Endothelial cell (in vitro differentiated cells): ENCODE results near the gene RHAG. TPM values are rescaled to one million over a fixed set of nuclear protein-coding genes. Genes with fewer than 3 reads are reported as not detected.
"Not testable (repeated sequence)": the region's sequence is repeated elsewhere in the genome, so short reads cannot be mapped to it uniquely, and the experiment has no call there.

Experiments
- DNase-seq: peaks from one replicate; pipeline ENCODE4 v3.0.0; 2021; ENCODE audit warnings: low spot score
- H3K27ac Mint-ChIP-seq: one replicate; pipeline ENCODE4 v1.8.0; 2021; ENCODE audit warnings: mixed read lengths, inconsistent platforms; ENCODE audit not compliant: unreplicated experiment
- H3K27me3 Mint-ChIP-seq: one replicate; pipeline ENCODE4 v1.8.0; 2021; ENCODE audit warnings: mild to moderate bottlenecking, moderate library complexity, mixed read lengths, inconsistent platforms; ENCODE audit not compliant: unreplicated experiment
- H3K36me3 Mint-ChIP-seq: one replicate; pipeline ENCODE4 v1.8.0; 2021; ENCODE audit warnings: mild to moderate bottlenecking, low read depth, mixed read lengths, inconsistent platforms; ENCODE audit not compliant: unreplicated experiment
- H3K4me1 Mint-ChIP-seq: one replicate; pipeline ENCODE4 v1.8.0; 2021; ENCODE audit warnings: mild to moderate bottlenecking, mixed read lengths, inconsistent platforms; ENCODE audit not compliant: unreplicated experiment
- H3K4me3 Mint-ChIP-seq: one replicate; pipeline ENCODE4 v1.8.0; 2021; ENCODE audit warnings: mild to moderate bottlenecking, mixed read lengths, inconsistent platforms; ENCODE audit not compliant: unreplicated experiment
- H3K9me3 Mint-ChIP-seq: one replicate; pipeline ENCODE4 v1.8.0; 2021; ENCODE audit warnings: mixed read lengths, inconsistent platforms; ENCODE audit not compliant: unreplicated experiment
- total RNA-seq: library from RNA; stranded (reverse); fragmentation: NEBNext Ultra II Directional; extraction: Animal tissue kit (Norgen Biotek cat#: 25700); gene quantifications from one replicate; pipeline ENCODE4 v1.2.1, GENCODE V29; 2021; ENCODE audit not compliant: unreplicated experiment
- TF ChIP-seq, protein P1 (sequence below): fragments of 200-600 bp; sonication (generic); IDR thresholded peaks from one replicate; pipeline ENCODE4 v1.5.0; 2021; ENCODE audit warnings: antibody characterized with exemption; ENCODE audit not compliant: unreplicated experiment

The RHAG gene
- total RNA-seq, 1 donor from 2014 or later, result 0.46 TPM

DNA sequence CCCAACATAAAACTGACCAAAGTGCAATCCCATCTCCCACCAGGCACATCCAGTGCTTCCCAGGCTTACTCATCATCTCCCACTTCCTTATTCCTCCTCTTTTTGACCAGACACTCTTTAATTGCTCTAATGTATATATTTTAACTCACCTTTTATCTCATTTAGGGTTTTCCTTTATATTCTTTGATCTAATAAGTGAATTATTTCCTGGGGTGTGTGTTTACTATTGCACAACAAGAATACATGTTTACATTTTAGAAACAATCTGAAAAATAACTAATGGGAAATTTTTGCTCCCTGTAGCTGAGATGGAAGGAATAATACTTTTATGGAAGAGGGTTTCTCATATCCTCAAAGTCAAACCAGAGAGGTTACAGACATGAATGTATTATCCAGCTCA, 18.4 kb downstream of the RHAG start:
- TF ChIP-seq, protein P1, sequence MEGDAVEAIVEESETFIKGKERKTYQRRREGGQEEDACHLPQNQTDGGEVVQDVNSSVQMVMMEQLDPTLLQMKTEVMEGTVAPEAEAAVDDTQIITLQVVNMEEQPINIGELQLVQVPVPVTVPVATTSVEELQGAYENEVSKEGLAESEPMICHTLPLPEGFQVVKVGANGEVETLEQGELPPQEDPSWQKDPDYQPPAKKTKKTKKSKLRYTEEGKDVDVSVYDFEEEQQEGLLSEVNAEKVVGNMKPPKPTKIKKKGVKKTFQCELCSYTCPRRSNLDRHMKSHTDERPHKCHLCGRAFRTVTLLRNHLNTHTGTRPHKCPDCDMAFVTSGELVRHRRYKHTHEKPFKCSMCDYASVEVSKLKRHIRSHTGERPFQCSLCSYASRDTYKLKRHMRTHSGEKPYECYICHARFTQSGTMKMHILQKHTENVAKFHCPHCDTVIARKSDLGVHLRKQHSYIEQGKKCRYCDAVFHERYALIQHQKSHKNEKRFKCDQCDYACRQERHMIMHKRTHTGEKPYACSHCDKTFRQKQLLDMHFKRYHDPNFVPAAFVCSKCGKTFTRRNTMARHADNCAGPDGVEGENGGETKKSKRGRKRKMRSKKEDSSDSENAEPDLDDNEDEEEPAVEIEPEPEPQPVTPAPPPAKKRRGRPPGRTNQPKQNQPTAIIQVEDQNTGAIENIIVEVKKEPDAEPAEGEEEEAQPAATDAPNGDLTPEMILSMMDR, result no peak
- Mint-ChIP-seq H3K4me3 (no peak overlapping the region), H3K4me1 (no peaks in the 10 kb centered on the region), H3K36me3 (no peaks in the 10 kb centered on the region), H3K9me3 (no peaks in the 10 kb centered on the region), H3K27me3 (no peaks in the 10 kb centered on the region), H3K27ac (no peak overlapping the region)
- no peak for DNase-seq

DNA sequence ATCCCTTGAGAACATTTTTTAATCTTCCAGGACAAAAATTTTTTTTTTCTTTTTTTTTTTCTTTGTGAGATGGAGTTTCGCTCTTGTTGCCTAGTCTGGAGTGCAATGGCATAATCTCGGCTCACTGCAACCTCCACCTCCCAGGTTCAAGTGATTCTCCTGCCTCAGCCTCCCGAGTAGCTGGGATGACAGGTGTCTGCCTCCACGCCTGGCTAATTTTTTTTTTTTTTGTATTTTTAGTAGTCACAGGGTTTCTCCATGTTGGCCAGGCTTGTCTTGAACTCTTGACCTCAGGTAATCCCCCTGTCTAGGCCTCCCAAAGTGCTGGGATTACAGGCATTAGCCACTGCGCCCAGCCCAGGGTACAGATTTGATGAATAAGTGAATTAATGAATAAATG, 22.5 kb downstream of the RHAG start:
- not testable (repeated sequence) for H3K4me3 Mint-ChIP-seq, H3K27me3 Mint-ChIP-seq, H3K27ac Mint-ChIP-seq, H3K9me3 Mint-ChIP-seq, DNase-seq, H3K36me3 Mint-ChIP-seq, H3K4me1 Mint-ChIP-seq

DNA sequence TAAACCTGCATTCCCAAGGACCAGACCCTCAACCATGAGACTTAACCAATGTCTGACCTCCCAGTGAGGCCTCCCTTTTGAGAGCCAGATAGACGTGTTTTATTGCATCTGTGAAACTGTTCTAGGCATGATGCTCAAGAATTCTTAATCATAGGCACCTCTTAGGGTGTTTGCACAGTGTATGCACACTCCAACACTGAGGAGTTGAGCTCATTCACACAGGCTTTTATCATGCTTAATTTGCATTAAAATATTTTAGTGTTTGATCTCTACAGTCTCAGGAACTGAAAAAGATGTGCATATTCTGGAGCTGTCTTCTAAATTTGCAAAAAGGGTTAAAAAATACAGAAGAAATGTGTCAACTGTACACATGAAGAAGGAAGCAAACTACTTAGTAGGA, 27.4 kb downstream of the RHAG start:
- no peak overlapping the region for H3K27ac Mint-ChIP-seq
- no peaks in the 10 kb centered on the region for H3K36me3 Mint-ChIP-seq
- no peaks in the 10 kb centered on the region for H3K9me3 Mint-ChIP-seq

DNA sequence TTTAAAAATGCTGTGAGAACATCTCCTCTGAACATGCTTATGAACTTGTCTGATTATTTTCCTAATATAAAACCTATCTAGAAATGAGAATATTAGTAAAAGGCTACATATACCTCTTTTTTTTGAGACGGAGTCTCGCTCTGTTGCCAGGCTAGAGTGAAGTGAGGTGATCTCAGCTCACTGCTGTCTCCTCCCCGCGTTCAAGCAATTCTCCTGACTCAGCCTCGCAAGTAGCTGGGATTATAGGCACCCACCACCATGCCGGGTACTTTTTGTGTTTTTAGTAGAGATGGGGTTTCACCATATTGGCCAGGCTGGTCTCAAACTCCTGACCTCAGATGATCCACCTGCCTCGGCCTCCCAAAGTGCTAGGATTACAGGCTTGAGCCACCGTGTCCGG, 28.4 kb downstream of the RHAG start:
- H3K27me3 Mint-ChIP-seq, H3K9me3 Mint-ChIP-seq, H3K4me1 Mint-ChIP-seq, H3K27ac Mint-ChIP-seq, H3K36me3 Mint-ChIP-seq, H3K4me3 Mint-ChIP-seq, DNase-seq: not testable (repeated sequence)

More for the DNA sequence above, 27.4 kb downstream of the RHAG start:
- no peaks in the 10 kb centered on the region for H3K27me3 Mint-ChIP-seq
- TF ChIP-seq, protein P1, result no peak
- DNase-seq, result no peak
- H3K4me1 Mint-ChIP-seq, result no peaks in the 10 kb centered on the region
- H3K4me3 Mint-ChIP-seq, result no peak overlapping the region

DNA sequence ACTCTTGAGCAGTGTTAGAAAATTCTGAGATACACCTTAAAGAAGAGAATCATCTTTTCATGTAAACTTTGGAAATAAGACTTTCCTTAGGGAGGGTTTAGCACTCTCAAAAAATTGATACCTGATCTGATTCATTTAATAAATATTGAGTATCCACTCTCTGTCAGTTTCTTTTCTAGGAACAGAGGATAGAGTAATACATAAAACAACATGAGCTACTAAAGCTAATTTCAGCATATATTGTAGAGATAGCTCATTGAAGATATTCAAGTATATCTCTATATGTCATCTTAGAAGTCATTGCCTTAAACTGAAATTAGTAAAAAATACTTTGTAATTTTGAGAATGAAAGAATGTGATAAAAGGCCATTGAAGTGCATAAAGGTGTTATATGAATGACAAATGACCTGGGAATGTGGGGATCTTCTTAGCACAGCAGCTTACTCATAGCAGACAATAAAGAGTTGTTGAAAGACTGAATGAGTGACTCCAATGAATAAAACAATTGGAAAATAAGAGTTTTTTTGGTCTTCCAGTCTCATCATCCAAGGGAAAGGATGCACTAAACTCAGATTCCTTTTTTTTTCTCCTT, 29.2 kb downstream of the RHAG start:
- H3K27ac Mint-ChIP-seq, result no peak overlapping the region
- TF ChIP-seq, protein P1, result peak; percentile 11
- H3K4me1 Mint-ChIP-seq, result no peaks in the 10 kb centered on the region
- H3K4me3 Mint-ChIP-seq, result no peak overlapping the region
- no peaks in the 10 kb centered on the region for H3K9me3 Mint-ChIP-seq
- DNase-seq, result no peak
- no peaks in the 10 kb centered on the region for H3K36me3 Mint-ChIP-seq
- H3K27me3 Mint-ChIP-seq, result no peaks in the 10 kb centered on the region

DNA sequence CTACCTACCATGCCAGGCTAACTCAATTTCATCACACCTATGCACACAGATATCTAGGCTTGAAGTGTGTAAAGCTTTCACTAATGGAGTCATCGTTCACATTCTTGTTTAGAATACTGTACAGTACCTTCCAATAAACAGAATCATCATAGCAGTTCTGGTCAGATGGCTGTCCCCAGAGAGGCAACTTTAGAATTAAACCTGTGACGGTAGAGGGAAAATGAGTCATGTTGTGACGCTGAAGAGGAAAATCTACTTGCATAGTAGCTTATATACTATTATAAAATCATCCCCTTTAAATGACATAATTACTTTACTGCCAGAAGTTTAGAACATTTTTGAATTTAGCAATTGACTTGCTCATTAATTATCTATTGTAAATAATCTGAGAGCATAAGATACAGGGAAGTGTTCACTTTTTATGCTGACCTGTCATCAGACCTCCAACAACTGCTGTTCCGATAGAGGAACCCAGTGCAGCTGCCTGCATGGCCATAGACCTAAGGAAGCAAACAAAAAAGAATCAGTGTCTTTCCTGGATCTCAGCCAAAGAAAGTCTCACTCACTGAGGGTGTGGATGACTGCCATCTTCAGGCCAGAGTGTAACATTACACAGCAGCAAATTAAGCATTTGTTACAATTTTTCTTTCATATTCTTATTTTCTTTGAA, 29.8 kb downstream of the RHAG start:
- no peaks in the 10 kb centered on the region for H3K27me3 Mint-ChIP-seq
- TF ChIP-seq, protein P1, result peak; percentile 85
- DNase-seq, result peak; percentile 23
- no peaks in the 10 kb centered on the region for H3K9me3 Mint-ChIP-seq
- no peaks in the 10 kb centered on the region for H3K4me1 Mint-ChIP-seq
- no peaks in the 10 kb centered on the region for H3K36me3 Mint-ChIP-seq
- H3K4me3 Mint-ChIP-seq, result no peak overlapping the region
- H3K27ac Mint-ChIP-seq, result no peak overlapping the region

DNA sequence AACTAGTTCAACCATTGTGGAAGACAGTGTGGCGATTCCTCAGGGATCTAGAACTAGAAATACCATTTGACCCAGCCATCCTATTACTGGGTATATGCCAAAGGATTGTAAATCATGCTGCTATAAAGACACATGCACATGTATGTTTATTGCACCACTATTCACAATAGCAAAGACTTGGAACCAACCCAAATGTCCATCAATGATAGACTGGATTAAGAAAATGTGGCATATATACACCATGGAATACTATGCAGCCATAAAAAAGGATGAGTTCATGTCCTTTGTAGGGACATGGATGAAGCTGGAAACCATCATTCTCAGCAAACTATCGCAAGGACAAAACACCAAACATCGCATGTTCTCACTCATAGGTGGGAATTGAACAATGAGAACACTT, 32.6 kb downstream of the RHAG start:
- H3K4me3 Mint-ChIP-seq, H3K4me1 Mint-ChIP-seq, DNase-seq, H3K27ac Mint-ChIP-seq, H3K9me3 Mint-ChIP-seq, H3K27me3 Mint-ChIP-seq, H3K36me3 Mint-ChIP-seq: not testable (repeated sequence)

DNA sequence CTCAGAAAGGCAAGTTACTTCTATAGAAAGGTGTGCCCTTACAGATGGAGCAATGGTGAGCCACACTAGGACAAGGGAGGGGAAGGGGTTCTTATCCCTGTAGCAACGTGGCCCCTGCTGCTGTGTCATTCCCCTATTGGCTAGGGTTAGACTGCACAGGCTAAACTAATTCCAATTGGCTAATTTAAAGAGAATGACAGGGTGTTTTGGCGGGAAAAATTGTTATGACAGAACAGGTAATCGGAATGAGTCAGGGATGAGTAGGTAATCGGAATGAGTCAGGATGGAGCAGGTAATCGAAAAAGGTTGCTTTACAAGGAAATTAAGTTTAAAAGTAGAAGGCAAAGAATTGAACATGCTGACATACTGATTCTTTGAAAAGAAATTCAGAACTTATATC, 49.4 kb downstream of the RHAG start:
- not testable (repeated sequence) for H3K27me3 Mint-ChIP-seq, DNase-seq, H3K4me1 Mint-ChIP-seq, H3K36me3 Mint-ChIP-seq, H3K27ac Mint-ChIP-seq, H3K9me3 Mint-ChIP-seq, H3K4me3 Mint-ChIP-seq
